GOT3 (cell line): Measurements from ENCODE around the gene NCK2.

ENCODE experiments used
- DNase-seq: peaks from one replicate; lab custom pipeline; 2025; ENCODE audit warnings: mixed read lengths; lab: John Stamatoyannopoulos, UW

NCK2 gene

DNA sequence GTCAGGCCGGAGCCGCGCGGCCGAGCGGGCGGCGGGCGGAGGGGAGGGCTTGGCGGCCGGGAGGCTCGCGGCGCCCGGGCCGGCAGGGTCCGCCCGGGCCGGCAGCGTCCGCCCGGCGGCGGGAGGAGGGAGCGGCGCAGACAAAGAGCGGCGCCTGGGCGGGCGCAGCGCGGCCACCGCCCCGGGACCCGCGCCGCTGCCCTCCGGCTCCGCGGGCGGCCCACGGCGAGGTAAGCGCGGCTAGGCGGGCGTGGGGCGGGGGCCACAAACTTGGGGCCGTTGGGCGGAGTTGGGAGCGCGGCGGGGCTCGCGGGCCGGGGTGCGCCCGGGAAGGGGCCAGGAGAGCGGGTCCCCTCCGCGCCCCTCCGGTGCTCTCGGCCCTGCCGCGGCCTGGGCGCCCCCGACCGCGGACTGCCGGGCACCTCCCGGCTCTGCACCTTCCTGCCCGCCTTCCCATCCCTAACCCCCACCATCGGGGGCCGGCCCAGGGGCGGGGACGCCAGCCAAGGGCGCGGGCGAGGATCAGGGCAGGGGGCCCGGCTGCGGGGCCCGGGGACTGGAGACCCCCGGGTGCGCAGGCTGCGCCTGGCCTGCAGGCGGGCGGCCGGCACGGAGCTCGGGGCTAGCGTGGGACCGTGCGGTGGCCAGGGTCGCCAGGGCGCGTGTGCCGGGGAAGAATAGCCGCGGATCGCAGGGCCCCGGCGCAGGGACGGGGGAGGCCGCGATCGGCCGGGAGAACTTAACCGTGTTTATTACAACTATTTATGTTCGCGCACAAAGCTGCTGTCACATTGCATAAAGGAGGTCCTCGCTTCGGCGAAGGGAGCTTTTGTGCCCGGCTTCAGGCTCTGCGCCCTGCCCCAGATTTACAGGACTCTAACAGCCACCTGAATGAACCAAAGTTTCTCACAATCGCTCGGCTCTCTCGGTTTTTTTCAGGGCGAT lies at the start of gene NCK2:
Gene NCK2 (plus strand): TSS at position 4 of the 945 bp plus-strand sequence. CDS start 110,152 bp downstream, outside the sequence.
- no peak for DNase-seq

DNA sequence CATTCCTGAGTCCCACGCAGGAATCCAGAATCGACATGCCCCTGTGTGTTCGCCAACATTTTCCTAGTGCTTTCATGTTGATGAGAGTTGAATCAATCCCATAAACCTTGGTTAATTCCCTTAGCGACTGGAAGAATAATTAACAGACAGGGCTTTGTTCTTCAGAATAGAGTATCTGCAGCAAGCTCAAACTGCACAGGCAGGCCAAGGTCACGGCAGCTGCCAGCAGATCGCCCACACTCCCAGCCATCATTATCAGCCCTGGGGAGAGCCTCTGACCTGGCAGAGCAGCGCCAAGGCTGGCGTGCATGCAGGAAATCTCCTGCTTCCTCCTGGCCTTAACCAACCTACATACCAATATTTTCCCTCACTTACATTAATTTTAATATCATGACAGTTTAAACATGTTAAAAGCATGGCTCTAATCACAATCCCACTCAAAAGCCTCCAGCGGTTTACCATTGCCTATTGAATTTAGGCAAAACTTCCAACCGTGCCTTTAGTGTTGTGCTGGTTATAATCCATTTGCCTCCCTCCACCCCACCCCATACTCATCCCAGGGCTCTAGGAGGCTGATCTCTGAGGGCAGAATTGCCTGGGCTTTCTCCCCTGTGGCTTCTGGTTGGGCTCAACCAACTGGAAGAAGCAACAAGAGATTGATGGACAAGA lies 46.8 kb upstream of the NCK2 start:
- no peak for DNase-seq

DNA sequence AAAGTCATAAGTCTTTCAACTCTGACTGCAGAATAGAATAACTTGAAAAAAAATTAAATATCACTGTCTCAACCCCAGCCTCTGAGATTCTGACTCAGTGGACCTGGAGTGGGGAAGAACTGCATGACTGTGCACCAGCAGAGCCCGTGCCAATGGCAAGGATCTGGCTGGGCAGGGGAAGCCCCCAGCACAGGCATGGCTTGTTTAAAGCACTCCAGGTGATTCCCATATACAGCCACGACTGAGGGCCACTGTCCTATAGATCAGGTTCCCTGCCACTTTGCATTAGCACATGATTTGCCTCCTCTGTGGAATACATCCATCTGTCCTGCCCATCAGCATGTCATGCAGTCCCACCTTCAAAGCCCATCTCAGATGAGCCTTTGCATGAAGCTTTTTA lies 45.9 kb upstream of the NCK2 start:
- DNase-seq, result no peak

DNA sequence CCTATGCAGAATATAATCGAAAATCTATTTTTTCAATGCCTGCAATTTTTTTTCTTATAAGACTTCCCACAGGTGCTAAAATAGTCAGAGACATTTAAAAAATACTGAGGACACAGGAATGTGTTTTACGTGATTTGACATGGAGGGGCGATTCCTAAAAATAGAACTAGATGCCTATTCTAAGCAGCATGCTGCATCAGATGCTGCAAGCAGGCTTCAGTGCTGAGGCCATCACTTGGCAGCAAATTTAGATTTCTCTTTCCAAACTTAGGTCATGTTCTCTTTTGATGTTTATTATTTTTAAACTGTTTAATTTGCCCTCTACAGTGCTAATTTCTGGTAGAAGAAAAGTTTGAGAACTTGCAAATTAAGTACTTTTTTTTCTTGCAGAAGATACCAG lies 43.7 kb upstream of the NCK2 start:
- DNase-seq, result no peak

DNA sequence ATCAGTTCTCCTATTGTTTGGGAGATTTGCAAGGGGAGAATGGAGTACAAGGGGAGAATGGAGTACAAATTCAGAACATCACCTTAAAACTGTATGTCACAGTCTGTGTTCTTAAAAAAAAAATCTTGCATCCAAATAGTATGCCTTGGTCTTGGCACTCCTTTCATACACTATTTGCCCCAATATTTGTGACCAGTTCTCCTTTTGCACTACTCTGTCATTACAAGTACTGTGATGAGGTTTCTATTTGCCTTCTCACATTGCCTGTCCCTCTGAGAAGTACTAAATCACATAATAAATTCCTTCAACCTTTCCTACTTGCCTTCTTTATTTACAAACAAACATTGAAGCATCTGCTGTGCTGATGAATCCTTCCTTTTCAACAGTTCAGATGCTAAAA lies 36.0 kb upstream of the NCK2 start:
- DNase-seq, result no peak

DNA sequence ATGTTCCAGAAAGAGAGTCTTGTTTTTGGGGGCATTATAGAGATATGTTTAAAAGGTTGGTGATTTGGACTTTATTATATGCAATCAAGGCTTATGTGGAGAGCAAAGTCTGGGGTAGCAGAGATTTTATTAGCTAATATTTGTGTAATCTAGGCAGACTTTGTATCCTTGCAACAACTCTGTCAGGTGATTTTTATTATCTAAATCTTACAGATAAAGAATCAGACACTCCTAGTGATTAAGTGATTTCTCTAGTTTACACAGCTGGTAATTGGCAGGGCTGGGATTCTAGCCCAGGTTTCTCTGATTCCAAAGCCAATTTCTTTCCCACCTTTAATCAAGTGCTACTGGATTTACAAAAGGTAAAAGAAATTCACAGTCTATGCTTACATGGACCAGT lies 33.3 kb upstream of the NCK2 start:
- no peak for DNase-seq

DNA sequence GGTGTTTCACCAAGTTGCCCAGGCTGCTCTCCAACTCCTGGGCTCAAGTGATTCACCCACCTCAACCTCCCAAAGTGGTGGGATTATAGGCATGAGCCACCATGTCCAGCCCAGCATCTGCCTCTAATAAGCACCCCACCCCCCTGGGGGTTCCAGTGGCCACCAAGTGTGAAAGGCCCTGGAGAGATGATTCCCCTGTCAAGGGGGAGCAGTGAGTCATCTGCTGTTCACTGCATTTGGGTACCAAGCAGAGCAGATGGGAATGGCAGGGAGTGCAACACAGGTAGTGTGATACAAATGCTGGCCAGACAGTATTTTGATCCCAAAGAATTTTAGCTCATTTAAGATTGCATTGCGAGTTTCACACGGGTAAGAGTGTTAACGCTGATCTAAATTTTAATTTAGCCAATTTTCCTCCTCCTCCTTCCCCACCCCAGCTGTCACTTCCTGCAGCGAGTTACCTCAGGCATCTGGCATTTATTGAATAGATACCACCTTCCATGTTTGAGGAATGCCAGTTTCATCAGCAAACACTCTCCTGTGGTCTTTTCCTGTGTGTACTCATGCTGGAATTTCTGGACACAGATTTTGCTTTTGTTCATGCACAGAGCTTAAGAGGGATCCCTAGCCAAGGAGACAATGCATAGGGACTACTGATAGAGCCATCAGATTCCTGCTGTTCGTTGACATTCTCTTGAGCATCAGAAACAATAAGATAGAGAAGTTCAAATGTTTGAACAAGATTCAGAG lies 32.4 kb upstream of the NCK2 start:
- DNase-seq, result no peak

DNA sequence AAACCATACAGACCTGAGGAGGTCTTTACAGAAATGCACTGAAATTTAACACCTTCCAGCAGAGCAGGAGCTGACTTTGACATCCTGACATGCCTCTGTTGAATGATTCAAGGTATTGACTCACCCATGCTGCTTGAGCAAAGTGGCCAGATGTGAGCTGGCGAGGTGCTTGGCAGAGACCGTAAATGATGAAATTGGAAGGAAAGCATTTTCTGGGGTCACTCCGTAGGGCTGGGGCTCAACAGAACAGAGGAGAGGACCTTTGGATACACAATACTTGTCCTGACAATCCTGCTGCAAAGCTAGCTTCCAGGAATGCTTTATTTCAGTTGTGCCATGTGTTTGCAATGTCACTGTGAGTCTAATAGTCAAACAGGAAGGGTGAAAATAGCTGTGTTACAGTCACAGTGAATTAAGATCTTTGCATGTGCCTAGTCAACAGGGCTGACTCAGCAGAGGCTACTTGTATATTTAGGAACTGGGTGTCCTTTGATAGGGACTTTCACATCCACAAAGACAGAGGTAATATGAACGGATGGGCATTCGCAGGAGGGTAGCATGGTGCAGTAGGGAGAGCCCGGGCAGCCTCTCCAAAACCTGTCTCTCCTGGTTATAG lies 31.6 kb upstream of the NCK2 start:
- DNase-seq, result no peak

DNA sequence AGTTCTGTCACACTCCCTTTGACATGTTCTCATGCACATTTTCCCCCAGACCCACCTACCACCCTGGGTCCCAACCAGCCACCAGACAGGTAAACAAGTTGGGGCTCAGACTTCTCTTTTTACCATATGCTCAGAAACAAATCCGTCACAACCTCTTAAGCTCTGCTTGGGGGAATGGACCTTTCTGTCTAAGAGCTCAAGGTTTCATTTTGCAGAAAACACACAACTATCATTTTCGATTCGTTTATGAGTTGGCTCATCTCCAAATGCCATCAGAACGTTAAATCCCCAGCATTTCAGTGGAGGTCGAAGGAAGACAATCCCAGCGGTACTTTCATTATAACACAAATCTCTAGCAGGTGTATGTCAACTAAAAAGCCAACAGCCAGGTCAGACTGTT lies 30.6 kb upstream of the NCK2 start:
- DNase-seq, result no peak

DNA sequence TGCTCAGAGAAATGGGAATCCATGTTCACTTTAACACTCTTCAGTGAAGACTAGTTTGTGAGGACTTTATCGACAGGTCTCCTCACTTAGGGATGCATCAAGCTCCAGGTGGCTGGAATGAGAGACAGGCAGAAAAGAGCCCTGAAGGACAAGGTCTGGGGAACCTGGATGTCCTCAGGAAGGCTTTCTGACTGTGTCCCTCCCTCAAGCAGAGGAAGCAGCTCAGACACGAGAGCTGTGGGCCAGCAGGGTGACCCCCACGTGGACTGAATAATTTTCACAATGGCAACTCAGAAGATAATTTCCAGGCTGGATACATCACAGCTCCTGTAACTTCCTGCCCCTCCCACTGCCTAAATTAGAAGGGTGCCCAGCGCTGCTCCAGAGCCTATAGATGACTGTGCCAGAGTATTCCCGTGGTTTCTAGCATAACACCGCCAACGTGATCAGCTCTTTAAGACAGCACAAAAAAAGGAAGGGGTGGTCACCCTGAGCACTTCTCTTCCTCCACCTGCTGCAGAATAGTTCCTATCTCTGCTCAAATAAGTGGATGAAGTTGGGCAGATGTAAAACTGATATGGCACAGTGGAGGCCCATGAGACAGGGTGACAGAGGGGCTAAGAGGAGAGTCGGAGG lies 25.7 kb upstream of the NCK2 start:
- DNase-seq, result no peak

DNA sequence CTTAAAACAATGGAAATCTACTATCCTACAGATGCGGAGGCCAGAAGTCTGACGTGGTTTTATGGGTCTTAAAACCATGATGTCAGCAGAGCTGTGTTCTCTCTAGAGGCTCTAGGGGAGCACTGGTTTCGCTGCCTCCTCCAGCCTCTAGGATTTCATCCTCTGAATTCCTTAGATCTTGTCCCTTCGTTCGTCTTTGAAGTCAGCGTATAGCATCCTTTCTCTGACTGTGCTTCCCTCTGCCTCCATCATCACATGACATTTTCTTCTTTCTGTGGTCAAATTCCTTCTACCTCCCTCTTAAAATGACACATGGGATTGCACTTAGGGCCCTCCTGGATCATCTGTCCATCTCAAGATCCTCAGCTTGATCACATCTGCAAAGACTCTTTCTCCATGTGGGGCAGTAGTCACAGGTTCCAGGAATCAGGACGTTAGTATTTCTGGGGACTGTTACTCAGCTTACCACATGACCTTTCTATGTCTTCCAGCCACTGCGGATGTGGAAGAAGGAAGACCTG lies 22.7 kb upstream of the NCK2 start:
- no peak for DNase-seq

DNA sequence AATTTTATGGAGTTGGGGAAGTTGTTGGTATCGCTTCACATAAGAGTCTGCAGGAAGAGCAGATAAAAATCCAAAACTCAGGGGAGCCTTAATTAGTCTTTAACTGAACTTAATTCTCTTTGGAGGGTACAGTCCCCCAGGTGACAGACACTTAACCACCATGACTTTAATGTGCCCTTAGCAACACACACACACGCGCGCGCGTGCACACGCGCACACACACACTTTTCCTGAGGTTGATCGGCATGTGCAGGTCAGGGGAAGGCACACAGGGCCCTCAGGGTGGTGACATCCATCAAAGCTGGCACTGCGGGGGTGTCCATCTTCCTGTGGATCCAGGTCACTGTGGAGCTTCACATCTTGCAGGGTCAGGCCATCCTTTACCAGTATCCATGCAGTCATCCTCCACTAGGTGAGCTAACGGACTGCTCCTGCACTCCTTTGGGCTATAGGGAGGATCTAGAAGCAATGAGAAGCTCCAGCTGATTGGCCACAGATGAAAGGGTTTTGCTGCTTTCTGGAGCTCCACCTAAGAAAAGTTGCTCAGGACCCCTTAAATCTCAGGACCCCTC lies 21.9 kb upstream of the NCK2 start:
- DNase-seq, result no peak

DNA sequence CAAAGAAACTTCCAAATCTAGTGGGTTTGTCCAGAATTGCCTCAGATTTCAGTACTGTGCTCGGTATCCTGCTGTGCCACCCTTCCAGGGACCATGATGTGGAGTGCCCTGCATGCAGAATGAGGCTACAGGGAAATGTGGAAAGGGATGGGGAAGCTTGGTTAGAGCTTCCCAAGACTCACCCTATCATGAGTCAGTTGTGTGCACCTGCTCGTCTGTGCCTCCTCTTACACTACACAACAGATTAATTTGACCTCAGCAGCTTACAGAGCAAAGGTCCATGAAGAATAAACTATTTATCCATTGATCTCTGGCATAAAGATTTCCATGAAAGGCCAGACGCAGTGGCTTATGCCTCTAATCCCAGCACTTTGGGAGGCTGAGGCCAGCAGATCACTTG lies 21.3 kb upstream of the NCK2 start:
- no peak for DNase-seq

DNA sequence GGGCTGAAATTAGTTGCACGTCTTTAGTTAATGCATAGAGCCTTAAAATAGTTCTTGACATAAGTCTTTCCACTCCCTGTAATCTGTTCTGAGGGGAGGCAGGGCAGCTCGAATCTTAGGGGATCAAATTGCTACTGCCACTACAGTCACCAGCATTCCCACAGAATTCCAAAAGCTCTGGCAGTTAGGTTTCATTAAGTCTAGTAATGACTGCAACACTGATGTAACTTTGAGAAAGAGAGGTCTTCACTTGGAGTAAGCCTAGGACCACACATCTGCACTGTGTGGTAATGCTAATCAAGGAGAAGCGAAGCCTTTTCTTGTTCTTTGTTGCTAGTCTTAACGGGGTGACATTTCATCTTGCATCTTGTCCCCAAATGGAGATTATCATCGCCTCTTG lies 19.3 kb upstream of the NCK2 start:
- DNase-seq, result no peak

DNA sequence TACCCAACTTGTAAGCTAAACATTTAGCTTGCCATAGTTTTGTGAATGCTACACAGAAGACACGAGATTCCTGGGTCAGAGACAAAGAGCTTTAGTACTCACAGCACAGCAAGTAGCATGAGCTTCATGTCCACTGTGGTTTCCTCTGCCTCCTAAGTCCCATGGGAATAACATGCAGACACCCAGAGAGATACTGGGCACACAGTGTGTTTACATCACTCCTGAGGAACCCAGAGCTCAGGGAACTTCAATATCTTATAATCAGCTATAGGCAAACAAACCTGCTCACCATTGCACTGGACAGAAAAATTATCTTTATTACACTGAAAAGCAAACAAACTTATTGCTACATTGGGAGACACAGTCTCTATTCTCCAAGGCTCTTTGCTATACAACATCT lies 14.5 kb upstream of the NCK2 start:
- DNase-seq, result no peak

DNA sequence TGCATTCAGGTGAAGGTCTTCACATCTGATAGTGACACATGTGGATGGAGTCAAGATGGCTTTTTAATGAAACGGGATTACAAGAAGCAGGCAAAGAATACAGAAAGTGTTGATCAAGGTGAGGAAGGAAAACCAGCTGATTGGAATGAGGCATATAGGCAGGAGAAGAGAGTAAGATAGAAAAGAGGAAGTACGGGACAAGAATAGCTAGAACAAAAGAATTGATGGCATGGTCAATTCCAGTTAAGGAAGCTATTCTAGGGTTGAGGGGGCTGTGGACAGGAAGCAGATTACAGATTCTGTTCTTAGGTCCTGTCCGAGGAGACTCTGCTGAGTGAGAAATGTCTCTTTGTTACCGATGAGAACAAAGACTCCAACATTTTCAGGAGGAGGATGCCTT lies 13.2 kb upstream of the NCK2 start:
- no peak for DNase-seq

DNA sequence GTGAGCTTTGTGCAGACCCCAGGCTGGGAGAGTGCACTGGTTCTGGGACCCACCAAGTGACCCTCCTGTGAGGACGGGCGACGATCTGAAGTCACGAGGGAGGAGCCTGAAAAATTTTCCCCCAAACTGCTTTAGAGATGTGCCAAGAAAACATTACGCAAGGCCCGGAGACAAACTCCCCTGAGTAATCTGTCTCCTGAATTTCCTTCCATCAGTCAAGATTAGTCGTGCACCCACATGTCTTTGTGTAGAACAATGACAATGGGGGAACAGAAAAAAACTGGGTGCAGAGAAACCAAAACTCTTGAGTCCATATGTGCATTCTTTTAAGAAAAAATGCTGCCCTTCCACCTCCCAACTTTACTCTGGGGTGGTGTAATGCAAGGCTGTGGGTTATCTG lies 12.6 kb upstream of the NCK2 start:
- DNase-seq, result no peak

DNA sequence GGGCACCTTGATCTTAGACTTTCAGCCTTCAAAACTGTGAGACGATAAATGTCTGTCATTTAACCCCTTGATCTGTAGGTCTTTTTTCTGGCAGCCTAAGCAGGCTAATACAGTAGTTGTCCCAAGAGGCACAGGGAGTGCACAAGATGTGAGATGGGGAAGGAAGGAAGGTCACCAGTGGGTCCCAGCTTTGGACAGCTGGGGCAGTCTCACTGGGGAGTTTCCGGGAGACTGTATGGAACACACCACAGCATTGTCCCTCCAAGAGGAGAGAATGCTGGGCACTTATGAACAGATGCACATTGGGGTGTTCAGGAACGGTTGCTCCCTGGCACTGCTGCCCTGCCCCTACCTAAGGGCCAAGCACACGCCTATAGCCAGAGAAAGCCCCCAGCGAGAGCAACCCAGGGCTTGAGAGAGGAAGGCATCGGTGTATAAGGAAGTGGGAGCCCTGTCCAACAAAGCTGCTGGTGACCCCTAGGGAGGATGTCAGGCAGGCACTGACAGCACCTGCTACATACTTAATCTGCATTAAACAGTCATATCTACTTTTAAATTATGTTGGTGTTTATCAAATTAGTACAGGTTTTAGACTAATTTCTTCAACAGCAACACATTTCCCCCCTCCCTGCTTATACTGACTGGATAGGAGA lies 11.6 kb upstream of the NCK2 start:
- no peak for DNase-seq

DNA sequence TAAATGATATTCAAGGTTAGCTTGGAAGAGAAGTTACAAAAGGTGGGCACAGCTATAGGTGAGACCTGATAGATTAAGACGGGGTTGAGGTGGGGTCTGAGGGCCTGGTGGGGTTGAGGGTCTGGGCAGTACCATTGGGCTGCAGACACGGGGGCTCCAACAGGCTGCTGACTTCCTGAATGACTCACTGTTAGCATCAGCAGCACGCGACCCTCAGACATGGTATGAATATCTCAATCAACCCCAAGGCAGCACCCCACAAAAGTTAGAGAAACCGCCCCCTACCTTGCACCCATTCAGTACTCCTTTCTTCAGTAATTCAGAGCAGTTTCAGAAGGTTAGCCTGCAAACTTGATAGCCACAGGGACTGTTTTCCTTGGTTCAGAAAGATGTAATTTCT lies 10.8 kb upstream of the NCK2 start:
- no peak for DNase-seq

DNA sequence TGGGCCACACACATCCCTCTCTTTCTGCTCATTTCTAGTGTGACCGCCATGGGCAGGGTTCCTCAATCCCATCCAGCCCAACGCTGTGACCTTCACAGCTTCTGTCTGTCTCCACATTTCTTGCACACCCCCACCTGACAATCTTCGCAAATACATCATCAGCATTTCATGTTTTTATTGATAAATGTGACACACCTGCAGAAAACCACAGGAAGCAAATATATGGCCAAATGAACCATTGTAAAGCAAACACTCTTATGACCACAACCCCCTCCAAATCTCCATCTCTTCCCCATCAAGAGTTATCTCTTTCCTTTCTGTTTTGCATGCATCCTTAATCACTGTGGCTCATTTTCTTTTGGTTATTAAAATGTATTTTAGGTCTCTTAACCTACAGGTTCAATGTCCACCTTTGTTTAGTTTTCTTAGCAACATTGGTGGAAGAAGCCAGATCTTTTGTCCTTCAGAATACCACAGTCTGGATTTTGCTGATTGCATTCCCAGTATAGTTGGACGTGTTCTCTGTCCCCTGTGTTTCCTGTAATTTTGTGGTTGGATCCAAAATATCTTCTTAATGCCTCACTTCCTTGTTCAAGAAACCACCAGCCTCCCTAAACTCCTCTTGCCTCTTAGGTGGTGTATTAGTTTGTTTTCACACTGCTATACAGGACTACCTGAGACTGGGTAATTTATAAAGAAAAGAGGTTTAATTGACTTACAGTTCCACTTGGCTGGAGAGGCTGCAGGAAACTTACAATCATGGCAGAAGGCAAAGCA lies 9.8 kb upstream of the NCK2 start:
- DNase-seq, result no peak
